GM19193 (cell line): ENCODE data around the gene VIPR2.

Source experiments
- POLR2A ChIP-seq: IDR thresholded peaks from 4 replicates; pipeline ENCODE4 v1.6.1; 2011; ENCODE audit not compliant: insufficient read depth, insufficient read length; ENCODE audit errors: extremely low read depth

VIPR2 gene

GRCh38 chr7:159061674-159062212 is 82.9 kb downstream of the VIPR2 start:
- TF ChIP-seq POLR2A: no peak

- no peak for TF ChIP-seq POLR2A
Measured at GRCh38 chr7:159061209-159061608, 83.5 kb downstream of the VIPR2 start.

- TF ChIP-seq POLR2A: no peak
Measured at GRCh38 chr7:159060440-159060839, 84.2 kb downstream of the VIPR2 start.

GRCh38 chr7:159059629-159060028 is 85.0 kb downstream of the VIPR2 start:
- TF ChIP-seq POLR2A: no peak

- TF ChIP-seq POLR2A: no peak
Measured at GRCh38 chr7:159057647-159058046, 87.0 kb downstream of the VIPR2 start.

GRCh38 chr7:159056737-159057136 is 87.9 kb downstream of the VIPR2 start:
- TF ChIP-seq POLR2A: no peak

- TF ChIP-seq POLR2A: no peak
Measured at GRCh38 chr7:159051916-159052315, 92.8 kb downstream of the VIPR2 start.

- no peak for TF ChIP-seq POLR2A
Measured at GRCh38 chr7:159050704-159051103, 94.0 kb downstream of the VIPR2 start.

GRCh38 chr7:159049266-159050025 is 95.2 kb downstream of the VIPR2 start:
- TF ChIP-seq POLR2A: no peak

- no peak for TF ChIP-seq POLR2A
Measured at GRCh38 chr7:159048656-159049055, 96.0 kb downstream of the VIPR2 start.

- TF ChIP-seq POLR2A: no peak
Measured at GRCh38 chr7:159047536-159047935, 97.1 kb downstream of the VIPR2 start.

- no peak for TF ChIP-seq POLR2A
Measured at GRCh38 chr7:159046300-159046699, 98.4 kb downstream of the VIPR2 start.

- no peak for TF ChIP-seq POLR2A
Measured at GRCh38 chr7:159045839-159046238, 98.8 kb downstream of the VIPR2 start.

- no peak for TF ChIP-seq POLR2A
Measured at GRCh38 chr7:159042581-159043101, 102.0 kb downstream of the VIPR2 start.

- no peak for TF ChIP-seq POLR2A
Measured at GRCh38 chr7:159042103-159042502, 102.6 kb downstream of the VIPR2 start.
